Effector CD8-positive, alpha-beta T cell (primary cell): ENCODE results near the gene ITPA.

Experiments used
- DNase-seq: peaks from one replicate; lab custom pipeline; 2025; lab: John Stamatoyannopoulos, UW

ITPA gene

GRCh38 chr20:3227936-3228749 is 18.8 kb downstream of the ITPA start:
- no peak for DNase-seq

GRCh38 chr20:3228750-3229032 is 19.4 kb downstream of the ITPA start:
- no peak for DNase-seq

DNA sequence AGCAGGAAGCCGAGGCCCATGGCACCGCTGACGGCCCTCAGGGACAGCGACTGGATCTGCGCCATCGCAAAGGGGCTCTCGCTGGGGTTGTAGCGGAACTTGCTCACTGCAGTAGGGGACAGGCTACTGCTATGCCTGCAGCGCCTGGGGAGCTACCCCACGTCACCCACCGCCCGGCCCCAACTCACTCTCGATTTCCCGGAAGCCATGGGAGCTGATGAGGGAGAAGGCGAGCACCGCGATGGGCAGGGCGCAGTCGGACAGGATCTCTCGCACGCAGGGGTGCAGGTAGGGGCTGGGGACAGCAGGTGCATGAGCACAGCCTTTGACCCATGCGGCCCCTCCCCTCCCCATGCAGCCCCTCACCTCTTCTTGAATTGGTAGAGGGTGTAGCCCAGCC is 19.9 kb downstream of the ITPA start:
- DNase-seq, result no peak

DNA sequence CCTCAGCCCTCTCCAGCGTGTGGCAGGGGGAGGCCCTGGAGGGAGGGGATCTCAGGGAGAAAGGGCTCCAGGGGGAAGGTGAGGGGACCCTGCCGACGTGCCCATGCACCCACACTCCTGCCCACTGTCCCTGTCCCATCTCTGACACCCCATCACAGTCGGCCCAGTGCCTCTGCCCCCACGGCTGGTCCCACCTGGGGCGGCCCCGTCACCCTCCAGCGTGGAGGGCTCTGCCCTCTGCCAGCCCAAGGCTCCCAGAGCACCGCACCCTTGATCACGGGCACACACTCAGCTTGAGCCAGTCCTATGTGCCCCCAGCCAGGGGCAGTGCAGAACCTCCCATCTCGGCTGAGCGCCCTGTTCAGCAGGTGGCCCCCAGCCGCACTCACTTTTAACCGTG is 20.5 kb downstream of the ITPA start:
- DNase-seq, result no peak

- no peak for DNase-seq
Observed at GRCh38 chr20:3231116-3231515, 21.8 kb downstream of the ITPA start.

GRCh38 chr20:3231889-3232588 is 22.7 kb downstream of the ITPA start:
- no peak for DNase-seq

DNA sequence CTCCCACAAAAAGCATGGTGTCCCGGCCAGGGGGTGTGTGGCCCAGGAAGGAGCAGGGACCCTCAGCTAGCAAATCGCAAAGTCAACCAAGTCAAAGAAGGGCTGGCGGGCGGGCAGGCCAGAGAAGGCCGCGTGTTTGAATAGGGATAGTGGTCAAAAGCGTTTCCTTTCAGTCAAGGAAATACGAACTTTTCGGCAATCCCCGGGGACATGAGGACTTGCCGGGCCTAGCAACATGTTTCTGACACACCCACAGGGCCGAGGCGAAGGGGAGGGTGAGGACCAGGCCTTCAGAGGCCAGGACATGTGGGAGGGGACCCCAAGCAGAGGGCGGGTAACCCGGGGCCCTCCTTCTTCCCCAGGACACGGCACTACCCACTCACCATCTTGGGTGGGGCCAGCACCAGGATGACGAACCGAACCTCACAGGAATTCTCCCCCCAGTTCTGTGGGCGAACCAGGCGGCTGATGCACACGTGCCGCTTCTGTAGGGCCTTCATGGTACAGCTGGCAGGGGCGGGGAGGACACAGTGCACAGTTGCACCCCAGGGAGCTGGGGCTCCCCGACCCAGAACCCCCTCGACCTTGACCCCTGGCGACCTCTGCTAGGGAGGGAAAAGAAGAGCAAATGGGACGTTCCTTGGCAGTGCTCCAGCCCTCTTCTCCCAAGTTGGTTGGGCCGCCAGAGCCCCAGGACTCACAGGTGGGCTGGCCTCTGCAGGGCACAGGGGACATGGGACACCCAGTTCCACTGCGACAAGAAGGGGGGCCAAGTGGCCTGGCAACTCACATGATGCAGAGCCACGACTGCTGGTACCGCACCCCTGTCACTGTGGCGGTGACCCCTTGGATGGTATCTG is 24.1 kb downstream of the ITPA start:
- DNase-seq, result no peak

- no peak for DNase-seq
Observed at GRCh38 chr20:3233991-3234498, 24.7 kb downstream of the ITPA start.

DNA sequence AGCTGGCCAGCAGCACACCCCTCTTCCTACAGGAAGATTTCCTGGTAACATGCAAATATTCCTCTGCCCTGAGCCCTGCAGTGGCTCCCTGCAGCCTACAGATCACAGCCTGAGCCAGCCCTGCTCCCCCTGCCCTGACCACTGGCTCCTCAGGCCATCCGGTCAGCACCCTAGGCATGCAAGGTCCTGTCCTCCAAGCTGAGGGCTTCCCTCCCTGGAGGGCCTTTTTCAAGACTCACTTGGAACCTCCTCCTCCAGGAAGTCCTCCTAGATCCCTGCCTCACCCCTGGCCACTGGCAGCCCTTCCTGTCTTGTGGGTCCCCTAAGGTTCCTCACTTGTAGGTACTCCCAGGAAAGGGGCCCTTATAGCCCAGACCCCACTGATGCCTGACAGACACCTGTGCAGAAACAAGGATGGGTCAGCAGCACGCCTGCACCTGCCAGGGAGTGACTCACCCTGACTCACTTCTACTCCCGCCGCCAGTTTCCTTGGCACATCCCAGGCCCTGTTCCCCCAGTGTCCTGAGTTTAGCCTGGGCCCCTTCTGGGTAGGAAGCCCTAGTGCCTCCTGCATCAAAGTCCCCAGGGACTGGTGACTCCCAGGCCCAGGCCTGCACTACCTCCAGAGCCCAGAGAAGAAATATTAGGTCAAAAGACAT is 26.5 kb downstream of the ITPA start:
- DNase-seq, result no peak

GRCh38 chr20:3237011-3237957 is 28.0 kb downstream of the ITPA start:
- no peak for DNase-seq

DNA sequence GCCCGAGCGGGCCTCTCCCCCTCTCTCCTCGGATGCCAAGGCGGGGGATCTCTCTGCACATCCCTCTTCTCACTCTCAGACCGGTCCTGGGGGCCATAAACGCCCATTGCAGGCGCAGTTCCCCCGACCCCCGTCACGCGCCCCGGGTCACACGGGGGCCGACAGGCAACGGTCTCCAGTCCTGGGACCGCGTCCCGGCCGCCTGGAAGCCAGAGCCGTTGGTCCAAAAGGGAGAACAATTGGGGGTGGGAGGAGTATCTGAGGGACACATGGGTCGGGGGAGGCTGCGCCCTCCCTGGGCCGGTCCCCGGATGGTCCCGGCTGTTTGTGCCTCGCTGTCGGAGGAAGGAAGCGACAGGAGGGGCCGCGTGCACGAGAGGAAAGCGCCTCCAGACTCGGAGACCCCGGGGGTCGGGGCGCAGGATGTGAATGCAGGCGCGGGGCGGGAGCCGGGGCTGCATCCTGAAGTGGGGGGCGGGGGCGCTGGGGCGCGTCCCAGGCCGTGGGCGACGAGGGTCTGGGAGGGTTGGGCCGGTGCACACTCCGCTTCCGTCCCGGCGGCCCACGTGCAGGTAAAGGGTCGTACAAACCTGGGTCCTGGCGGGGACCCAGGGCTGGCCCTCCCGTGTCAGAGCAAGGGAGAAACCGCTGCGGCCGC is 28.8 kb downstream of the ITPA start:
- no peak for DNase-seq

DNA sequence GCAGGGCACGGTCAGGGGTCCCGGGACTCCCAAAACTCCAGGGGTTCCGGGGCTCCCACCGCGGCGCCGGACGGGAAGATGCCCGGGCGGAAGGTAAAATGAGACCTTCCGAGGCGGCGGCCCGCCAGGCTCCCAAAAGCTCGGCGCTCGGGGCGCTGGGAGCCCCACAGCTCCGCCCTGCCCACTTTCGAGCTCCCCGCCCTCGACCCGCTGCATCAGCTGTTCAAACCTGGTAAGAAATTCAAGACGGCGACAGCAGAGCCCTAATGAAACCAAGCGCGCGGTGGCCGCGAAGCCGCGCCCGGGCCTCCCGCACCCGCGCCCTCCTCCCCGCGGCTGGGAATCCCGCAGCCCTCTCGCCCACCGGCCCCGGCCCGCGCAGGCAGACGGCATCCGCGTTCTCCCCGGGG is 29.3 kb downstream of the ITPA start:
- DNase-seq, result no peak

DNA sequence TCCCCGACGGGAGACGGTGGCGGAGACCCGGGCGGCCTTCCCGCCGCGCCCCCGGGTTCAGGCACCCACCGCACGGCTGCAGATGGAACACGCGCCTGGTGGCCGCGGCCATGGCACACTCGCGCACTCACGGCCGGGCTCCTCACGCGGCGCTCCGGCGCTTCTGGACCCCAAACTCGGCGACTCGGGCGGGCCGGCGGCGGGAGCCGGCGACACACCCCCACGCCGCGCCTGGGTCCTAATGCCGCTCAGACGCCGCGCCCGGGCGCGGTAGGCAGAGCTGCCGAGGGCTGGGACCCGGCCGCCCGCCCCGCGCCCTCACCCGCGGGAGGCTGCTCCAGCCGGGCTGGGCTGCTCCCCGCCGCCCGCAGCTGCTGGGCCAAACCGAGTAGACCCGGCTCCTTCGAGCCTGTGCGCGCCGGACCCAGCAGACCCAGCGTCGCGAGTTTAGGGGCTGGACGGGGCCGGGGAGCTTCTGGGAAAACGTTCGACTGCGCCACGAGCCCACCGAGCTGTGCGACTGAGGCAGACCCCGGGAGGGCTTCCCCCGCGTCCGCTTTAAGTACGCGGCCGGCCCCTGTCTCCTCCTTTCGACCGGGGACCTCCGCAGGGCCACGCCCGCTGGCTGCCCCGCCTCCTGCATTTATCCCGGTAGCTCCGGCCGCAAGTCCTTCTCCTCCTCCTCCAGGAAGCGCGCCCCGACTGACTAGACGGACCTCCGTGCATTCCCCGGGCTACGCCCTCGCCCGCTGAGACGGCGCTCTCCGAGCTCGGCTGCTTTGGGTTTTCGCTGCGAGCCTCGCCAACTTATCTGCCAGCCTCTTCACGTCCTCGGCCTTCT is 29.9 kb downstream of the ITPA start, which contains the start of gene SLC4A11:
TSS of gene SLC4A11 (minus strand) at position 165 of the 841 bp plus-strand sequence. CDS start at position 112, 53 bp downstream.
- no peak for DNase-seq

DNA sequence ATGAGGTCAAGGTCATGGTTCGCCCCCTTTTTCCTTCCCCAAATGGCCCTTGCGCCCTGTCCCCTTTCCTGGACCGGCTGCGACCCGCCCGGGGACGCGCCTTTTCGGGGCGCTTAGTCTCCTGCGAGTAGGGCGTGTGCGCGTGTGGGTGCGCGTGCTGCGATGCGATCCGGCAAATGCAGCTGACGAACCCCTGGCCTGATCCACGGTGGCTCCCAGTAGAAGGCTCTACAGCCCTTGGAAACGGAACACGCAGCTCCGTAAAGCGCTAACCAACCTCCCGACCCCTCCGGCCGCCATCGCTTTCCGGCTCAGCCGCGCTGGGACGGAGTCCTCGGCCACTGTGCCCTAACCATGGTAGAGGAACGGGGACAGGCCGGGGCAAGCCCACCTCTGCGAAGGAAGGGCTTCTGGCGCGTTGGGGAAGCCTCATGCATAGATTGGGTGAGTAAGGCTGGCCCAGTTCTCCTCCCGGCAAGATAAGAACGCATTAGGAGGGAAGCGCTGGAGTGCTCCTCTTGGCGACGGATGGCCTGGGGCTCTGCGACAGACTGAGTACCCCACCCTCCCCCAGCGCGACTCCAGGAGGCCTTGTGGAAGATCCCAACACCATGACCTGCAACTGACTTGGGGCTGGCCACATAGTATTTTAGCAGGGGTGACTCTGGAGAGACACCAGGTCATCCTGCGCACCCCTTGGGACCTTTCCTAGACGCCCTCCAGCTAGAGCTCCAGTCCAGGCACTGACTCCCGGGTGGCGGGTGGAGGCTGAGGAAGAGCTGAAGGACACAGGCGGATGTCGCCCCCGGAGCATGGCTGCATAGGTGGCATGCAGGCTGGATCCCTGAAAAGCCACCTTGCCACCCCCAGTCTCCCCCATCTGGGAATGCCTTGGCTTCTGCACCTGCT is 30.8 kb downstream of the ITPA start:
- DNase-seq, result no peak

GRCh38 chr20:3240776-3241363 is 31.6 kb downstream of the ITPA start:
- DNase-seq, result no peak

DNA sequence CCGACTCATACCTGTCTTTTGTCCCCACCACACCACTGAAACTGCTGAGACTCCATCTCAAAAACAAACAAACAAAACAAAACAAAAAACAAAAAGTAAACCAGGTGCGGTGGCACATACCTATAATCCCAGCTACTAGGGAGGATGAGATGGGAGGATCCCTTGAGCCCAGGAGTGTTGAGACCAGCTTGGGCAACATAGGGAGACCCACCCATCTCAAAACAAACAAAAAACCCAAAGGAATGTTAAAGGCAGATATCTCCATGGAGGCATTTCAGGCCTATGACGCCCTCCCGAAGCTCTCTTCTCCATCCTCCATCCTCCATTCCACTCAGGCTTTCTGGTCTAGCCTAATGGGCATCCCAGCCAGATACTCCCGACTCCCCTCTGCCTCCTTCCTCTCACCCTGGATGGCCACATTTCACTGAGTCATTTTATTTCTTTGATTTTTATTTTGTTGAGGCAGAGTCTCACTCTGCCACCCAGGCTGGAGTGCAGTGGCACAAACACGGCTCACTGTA is 32.9 kb downstream of the ITPA start:
- DNase-seq, result no peak

- no peak for DNase-seq
Observed at GRCh38 chr20:3243718-3244358, 34.5 kb downstream of the ITPA start.
